Effector memory CD8-positive, alpha-beta T cell (primary cell): ENCODE data around the gene DOLK.

Experiments used
- ATAC-seq: fragments of 150-1000 bp; cut with Tn5 transposase; replicated peaks from 2 replicates; pipeline ENCODE4 v1.10.0; 2021; ENCODE audit warnings: mild to moderate bottlenecking, moderate library complexity
- DNase-seq, 3 experiments: peaks; one replicate each; pipeline ENCODE4 v3.0.0; 2021
- H3K27ac Mint-ChIP-seq, 2 donors: one replicate each; pipeline ENCODE4 v1.8.0; 2022; ENCODE audit warnings: mild to moderate bottlenecking in 2 of 2, mixed read lengths in 2 of 2, moderate library complexity in 2 of 2
- H3K27me3 Mint-ChIP-seq, 2 donors: one replicate each; pipeline ENCODE4 v1.8.0; 2022; ENCODE audit warnings: mixed read lengths in 2 of 2
- H3K36me3 Mint-ChIP-seq: one replicate; pipeline ENCODE4 v1.8.0; 2022; ENCODE audit warnings: mild to moderate bottlenecking, moderate library complexity, mixed read lengths; ENCODE audit not compliant: insufficient read depth
- H3K4me1 Mint-ChIP-seq, 2 donors: one replicate each; pipeline ENCODE4 v1.8.0; 2022; ENCODE audit warnings: low read depth in 2 of 2, mixed read lengths in 2 of 2
- H3K4me3 Mint-ChIP-seq, 2 donors: one replicate each; pipeline ENCODE4 v1.8.0; 2022; ENCODE audit warnings: mild to moderate bottlenecking in 2 of 2, mixed read lengths in 2 of 2, moderate library complexity in 2 of 2
- H3K9me3 Mint-ChIP-seq, 2 donors: one replicate each; pipeline ENCODE4 v1.8.0; 2022; ENCODE audit warnings: mixed read lengths in 2 of 2

DOLK gene

DNA sequence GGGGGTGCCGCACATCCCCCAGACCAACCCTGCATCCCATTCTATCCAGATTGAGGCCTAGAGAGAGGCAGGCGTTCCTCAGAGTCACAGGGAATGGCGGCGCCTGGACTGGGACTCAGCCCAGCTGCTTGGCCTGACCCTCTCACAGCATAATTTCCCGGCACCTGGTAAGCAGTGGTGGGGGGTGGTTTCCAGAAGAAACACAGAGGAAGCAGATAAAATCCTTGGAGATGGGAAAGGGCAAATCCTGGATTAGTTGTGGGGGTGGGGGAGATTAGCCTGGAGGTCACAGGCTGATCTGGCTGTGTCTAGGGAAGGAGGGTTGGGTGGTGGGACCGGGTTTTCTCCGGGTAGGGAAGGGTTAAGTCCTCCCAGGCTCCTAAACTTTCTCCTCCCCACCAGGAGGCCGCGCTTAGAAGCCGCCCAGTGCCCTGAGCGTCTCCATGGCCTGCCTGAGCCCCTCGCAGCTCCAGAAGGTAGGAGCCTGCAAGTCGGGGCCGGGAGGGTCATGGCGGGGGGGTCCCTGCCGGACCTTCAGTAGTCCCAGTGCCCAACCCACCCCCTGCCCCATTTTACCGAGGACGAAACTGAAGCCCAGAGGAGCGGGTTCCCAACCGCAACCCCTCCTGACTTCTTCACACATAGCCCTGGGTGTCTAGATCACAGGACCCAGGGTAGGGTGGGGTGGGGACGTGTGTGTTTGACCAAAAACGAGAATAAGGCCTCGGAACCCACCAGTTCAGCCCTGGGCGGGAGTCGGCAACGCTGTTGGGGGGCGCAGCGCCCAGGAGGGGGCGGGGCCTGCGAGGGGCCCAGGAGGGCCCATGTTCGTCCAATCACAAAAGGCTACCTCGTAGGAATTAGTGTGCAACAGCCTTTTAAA is 25.3 kb downstream of the DOLK start:
- peak overlapping the region; percentile 65 to 68 for H3K27ac Mint-ChIP-seq
- peaks cover 3 to 6% of the 10 kb centered on the region in 2 donors for H3K4me1 Mint-ChIP-seq
- peak overlapping the region in 1 of 2 donors; percentile 3 for H3K4me3 Mint-ChIP-seq
- ATAC-seq (peak; percentile 45), DNase-seq (no peak)
- no peaks in the 10 kb centered on the region for H3K9me3 Mint-ChIP-seq
- peaks cover 24% of the 10 kb centered on the region for H3K36me3 Mint-ChIP-seq
- H3K27me3 Mint-ChIP-seq: no peaks in the 10 kb centered on the region

DNA sequence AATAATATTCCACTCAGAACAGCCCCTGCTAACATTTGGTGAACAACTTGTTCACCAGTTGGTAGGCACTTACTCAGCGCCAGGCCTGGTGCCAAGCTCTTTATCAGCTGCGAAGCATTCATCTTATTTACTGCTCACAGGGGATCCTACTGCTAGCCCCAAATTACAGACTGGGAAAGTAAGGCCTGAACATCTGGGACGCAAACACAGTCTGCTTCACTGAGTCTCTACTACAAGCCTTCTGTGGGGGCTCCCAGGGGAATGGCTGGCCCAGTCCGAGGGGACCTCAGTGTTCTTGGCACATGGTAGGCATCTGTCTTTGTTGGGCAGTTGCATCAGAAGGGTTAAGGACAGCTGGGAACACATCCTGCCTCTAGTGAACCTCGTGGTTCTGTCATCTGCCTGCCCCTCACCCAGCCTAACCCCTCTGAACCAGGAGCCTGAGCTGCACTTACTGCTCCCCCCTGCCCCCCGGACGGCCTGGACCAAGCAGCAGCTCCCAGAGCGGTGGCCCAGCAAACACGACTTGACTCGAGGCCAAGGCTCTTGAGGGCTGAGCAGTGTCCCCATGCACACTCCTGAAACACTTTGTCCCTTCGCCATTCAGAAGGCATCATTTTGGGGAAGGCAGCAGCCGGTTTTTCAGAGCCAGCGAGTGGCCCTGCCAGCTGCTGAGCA is 26.9 kb downstream of the DOLK start, which contains the start of gene PHYHD1:
TSS of gene PHYHD1 (plus strand) at position 602 of the 678 bp plus-strand sequence. CDS start 1,342 bp downstream, outside the sequence.
- Mint-ChIP-seq H3K27ac (peak within 1 kb of the TSS; percentile 65 to 68), H3K36me3 (peaks cover 40% of the 10 kb centered on the region), H3K9me3 (no peaks in the 10 kb centered on the region), H3K4me1 (peaks cover 3 to 6% of the 10 kb centered on the region in 2 donors), H3K4me3 (no peak within 1 kb of the TSS), H3K27me3 (no peaks in the 10 kb centered on the region)
- DNase-seq (no peak), ATAC-seq (no peak)

DNA sequence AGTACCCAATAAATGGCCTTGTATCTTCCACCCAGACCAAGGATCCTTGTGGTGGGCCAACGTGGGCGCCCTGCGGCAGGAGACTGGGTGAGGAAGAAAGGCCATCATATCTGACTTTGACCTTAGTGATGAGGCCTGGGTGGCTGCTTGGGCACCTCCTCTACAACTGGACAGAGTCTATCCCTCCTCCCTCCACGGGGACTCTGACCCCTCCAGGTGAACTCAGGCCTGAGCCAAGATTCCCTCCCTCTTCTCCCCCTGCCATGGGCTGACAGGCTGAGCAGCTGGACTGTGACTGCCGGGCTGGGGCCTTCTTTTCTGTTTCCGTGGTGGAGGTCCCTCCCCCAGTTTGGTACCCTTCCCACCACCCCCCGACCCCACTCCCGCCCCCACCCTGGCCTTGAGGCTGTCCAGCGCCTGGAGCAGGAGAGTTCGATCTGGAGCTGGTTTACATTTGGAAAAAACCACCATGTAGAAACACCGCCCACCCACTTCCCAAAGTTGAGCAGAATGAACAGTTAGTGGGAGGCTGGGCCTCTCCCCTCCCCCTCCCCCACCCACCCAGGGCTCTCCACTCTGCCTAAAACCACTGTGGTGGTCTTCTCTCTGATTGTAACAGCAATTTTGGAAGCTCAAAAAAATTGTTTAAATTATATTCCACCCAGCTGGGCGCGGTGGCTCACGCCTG is 27.9 kb downstream of the DOLK start:
- Mint-ChIP-seq H3K27ac (peak overlapping the region in 1 of 2 donors; percentile 91), H3K4me3 (no peak overlapping the region), H3K36me3 (peaks cover 46% of the 10 kb centered on the region), H3K27me3 (no peaks in the 10 kb centered on the region), H3K4me1 (peaks cover 3 to 6% of the 10 kb centered on the region in 2 donors), H3K9me3 (no peaks in the 10 kb centered on the region)
- ATAC-seq (no peak), DNase-seq (no peak)

DNA sequence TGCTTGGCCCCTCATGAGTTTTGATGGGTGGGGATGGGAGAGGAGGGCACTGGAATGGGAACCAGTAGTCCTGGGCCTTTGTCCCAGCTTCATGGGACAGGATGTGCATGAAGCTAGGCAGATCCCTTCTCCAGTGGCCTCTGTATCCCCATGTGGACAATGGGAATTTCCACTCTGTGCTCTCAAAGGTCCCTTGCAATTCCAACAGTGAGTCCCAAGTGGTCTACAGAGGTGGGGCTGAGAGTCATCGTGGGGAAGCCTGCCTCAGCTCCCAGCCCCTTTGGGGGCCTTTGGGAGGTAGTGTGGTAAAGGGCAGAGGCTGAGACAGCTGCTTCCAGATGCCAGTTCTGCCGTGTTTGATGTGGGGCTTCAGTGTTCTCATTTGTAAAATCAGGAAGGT is 28.5 kb downstream of the DOLK start:
- Mint-ChIP-seq H3K36me3 (peaks cover 48% of the 10 kb centered on the region), H3K27me3 (no peaks in the 10 kb centered on the region), H3K9me3 (no peaks in the 10 kb centered on the region), H3K4me1 (peaks cover 3 to 6% of the 10 kb centered on the region in 2 donors), H3K4me3 (no peak overlapping the region), H3K27ac (peak overlapping the region; percentile 62 to 91)
- ATAC-seq (no peak), DNase-seq (no peak)

DNA sequence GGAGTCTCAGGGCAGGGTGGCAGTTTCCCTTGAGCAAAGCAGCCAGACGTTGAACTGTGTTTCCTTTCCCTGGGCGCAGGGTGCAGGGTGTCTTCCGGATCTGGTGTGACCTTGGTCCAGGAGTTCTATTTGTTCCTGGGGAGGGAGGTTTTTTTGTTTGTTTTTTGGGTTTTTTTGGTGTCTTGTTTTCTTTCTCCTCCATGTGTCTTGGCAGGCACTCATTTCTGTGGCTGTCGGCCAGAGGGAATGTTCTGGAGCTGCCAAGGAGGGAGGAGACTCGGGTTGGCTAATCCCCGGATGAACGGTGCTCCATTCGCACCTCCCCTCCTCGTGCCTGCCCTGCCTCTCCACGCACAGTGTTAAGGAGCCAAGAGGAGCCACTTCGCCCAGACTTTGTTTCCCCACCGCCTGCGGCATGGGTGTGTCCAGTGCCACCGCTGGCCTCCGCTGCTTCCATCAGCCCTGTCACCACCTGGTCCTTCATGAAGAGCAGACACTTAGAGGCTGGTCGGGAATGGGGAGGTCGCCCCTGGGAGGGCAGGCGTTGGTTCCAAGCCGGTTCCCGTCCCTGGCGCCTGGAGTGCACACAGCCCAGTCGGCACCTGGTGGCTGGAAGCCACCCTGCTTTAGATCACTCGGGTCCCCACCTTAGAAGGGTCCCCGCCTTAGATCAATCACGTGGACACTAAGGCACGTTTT is 30.1 kb downstream of the DOLK start:
- Mint-ChIP-seq H3K4me3 (no peak overlapping the region), H3K9me3 (no peaks in the 10 kb centered on the region), H3K4me1 (peaks cover 15% of the 10 kb centered on the region in 2 donors), H3K36me3 (peaks cover 54% of the 10 kb centered on the region), H3K27ac (peak overlapping the region; percentile 10 to 62), H3K27me3 (no peaks in the 10 kb centered on the region)
- DNase-seq: no peak
- ATAC-seq: no peak

DNA sequence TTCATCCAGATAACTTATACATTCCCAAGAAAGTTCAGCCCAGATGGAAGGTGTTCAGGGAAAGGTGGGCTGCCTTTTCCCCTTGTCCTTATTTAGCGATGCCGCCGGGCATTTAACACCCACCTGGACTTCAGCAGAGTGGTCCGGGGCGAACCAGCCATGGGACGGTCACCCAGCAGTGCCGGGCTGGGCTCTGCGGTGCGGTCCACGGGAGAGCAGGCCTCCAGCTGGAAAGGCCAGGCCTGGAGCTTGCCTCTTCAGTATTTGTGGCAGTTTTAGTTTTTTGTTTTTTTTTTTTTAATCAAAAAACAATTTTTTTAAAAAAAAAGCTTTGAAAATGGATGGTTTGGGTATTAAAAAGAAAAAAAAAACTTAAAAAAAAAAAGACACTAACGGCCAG is 30.7 kb downstream of the DOLK start:
- H3K9me3 Mint-ChIP-seq: no peaks in the 10 kb centered on the region
- H3K36me3 Mint-ChIP-seq: peaks cover 54% of the 10 kb centered on the region
- peaks cover 17 to 21% of the 10 kb centered on the region in 2 donors for H3K4me1 Mint-ChIP-seq
- DNase-seq (no peak), ATAC-seq (no peak)
- H3K27me3 Mint-ChIP-seq: no peaks in the 10 kb centered on the region
- no peak overlapping the region for H3K4me3 Mint-ChIP-seq
- no peak overlapping the region for H3K27ac Mint-ChIP-seq

DNA sequence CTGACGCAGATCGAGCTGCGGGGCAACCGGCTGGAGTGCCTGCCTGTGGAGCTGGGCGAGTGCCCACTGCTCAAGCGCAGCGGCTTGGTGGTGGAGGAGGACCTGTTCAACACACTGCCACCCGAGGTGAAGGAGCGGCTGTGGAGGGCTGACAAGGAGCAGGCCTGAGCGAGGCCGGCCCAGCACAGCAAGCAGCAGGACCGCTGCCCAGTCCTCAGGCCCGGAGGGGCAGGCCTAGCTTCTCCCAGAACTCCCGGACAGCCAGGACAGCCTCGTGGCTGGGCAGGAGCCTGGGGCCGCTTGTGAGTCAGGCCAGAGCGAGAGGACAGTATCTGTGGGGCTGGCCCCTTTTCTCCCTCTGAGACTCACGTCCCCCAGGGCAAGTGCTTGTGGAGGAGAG is 31.2 kb downstream of the DOLK start:
- H3K9me3 Mint-ChIP-seq: no peaks in the 10 kb centered on the region
- peaks cover 51% of the 10 kb centered on the region for H3K36me3 Mint-ChIP-seq
- DNase-seq (no peak), ATAC-seq (no peak)
- no peak overlapping the region for H3K4me3 Mint-ChIP-seq
- H3K27ac Mint-ChIP-seq: peak overlapping the region in 1 of 2 donors; percentile 76
- peaks cover 18 to 26% of the 10 kb centered on the region in 2 donors for H3K4me1 Mint-ChIP-seq
- H3K27me3 Mint-ChIP-seq: no peaks in the 10 kb centered on the region

DNA sequence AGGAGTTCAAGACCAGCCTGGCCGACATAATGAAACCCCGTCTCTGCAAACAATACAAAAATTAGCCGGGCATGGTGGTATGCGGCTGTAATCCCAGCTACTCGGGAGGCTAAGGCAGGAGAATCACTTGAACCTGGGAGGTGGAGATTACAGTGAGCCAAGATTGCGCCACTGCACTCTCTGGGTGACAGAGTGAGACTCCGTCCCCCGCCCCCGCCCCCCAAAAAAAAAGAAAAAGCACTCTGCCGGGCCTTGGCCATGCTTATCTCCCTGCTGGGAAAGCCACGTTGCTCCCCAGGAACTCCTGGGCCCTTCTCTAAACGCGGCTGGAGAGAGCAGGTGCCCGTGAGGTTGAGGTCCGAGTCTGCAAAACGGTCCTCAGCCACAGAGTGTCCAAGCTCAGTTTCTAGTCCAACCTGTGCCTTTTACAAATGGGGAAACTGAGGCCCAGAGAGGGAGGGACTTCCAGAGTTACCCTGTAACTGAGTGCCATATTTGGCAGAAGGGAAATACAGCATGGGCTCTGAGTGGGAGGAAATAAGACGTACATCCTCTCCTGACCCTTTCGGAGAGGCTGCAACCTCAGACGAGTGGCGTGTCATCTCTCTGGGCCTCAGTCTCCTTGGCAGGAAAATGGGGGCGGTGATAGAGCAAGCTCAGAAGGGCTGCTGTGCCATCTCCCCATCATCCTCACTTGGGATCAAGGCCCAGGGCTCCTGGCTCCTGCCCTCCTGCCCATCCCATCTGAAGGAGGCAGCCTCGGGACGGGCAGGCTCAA is 33.2 kb downstream of the DOLK start:
- Mint-ChIP-seq H3K27ac (peak overlapping the region; percentile 85 to 87), H3K36me3 (peaks cover 63% of the 10 kb centered on the region), H3K4me1 (peaks cover 24 to 26% of the 10 kb centered on the region in 2 donors), H3K27me3 (no peaks in the 10 kb centered on the region), H3K4me3 (no peak overlapping the region), H3K9me3 (no peaks in the 10 kb centered on the region)
- no peak for DNase-seq
- no peak for ATAC-seq

DNA sequence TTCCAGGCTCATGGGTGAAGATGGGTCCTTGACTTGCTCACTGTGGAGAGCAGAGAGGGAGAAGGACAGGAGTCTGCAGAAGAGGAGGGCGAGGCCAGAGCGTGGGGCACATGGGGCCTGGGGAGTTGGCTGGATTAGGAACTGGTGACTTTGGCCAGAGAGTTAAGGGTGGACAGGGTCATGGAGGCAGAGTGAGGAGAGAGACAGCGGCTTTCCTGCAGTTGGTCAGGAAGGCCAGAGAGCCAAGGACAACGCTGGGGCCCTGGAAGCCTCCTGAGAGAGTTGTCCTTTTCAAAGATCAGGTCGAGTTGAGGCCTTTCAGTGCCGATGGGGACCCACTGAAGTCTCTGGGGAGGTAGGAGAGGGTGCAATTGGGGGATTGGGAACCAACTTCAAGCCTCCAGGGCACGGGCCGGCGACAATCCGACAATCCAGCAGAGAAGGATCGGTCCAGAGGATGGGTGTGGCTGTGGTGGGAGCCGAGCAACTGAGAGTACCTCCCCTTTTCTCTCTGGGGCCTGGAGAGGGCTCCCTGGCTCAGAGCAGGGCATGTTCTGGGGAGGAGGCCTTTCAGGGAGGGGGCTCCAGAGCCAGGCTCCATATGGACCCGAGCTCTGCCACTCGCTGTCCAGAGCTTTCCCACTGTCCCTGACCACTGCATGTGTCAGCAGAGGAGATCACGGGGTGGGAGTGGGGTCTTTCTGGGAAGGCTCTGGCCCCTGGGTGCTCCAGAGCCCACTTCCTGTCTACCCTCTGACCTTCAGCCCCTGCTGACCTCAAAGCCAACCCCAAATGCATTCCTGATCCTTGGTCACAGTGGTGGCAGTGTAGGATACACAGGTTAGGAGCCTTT is 34.1 kb downstream of the DOLK start:
- Mint-ChIP-seq H3K27ac (peak overlapping the region; percentile 85 to 87), H3K9me3 (no peaks in the 10 kb centered on the region), H3K4me1 (peaks cover 27 to 28% of the 10 kb centered on the region in 2 donors), H3K36me3 (peaks cover 63% of the 10 kb centered on the region), H3K27me3 (no peaks in the 10 kb centered on the region), H3K4me3 (peak overlapping the region in 1 of 2 donors; percentile 46)
- DNase-seq (no peak), ATAC-seq (no peak)

DNA sequence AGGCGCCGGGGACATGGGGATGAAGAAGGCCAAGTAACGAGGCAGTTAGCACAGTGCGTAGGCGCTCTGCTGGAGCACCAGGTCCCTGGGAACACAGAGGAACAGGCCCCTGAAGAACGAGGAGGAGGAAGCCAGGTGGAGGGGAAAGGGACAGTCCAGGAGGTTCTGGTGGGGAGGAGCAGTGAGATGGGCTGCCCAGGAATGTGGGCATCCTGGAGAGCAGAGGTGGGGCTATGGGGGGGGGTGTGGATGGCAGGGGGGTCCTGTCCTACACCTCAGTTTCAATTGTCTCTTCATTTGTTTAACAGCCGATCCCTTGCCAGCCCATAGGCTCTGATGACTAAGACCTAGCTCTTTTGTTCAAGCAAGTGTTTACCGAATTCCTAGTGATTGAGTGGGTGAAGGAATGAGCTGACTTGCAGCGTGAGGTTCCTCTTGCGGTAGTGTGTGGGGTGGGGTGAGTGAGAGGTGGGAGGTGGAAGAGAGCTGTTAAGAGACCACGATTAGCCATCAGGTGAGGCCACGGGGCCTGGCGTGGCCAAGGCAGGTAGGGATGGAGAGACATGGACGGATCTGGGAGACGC is 35.0 kb downstream of the DOLK start:
- no peaks in the 10 kb centered on the region for H3K27me3 Mint-ChIP-seq
- peaks cover 61% of the 10 kb centered on the region for H3K36me3 Mint-ChIP-seq
- ATAC-seq: no peak
- H3K4me1 Mint-ChIP-seq: peaks cover 28 to 30% of the 10 kb centered on the region in 2 donors
- DNase-seq: no peak
- H3K27ac Mint-ChIP-seq: peak overlapping the region; percentile 85 to 87
- H3K9me3 Mint-ChIP-seq: no peaks in the 10 kb centered on the region
- peak overlapping the region; percentile 19 to 46 for H3K4me3 Mint-ChIP-seq

DNA sequence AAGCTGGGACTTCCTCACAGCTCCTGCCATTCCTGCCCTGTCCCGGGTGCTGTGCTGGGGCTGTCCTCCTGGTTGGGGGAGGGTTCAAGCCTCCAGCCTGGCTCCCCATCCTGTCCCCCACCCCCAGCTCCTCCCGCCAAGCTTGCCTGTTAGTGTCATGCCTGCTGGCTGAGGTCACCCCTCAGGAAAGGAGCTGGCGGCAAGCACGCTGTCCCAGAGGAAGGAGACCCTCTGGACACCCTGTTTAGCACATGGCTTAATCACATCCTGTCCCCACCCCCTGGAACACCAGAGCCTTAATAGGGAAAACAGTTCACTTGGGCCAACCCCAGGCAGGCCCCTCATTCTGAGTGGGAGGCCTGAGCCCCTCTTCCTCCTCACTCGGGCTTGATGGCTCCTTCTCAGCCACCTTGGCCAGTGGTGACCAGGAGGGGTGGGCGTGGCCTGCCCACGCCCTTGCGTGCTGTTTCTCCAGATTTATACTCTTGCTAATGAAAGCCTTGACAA is 35.8 kb downstream of the DOLK start:
- DNase-seq: no peak
- peaks cover 53% of the 10 kb centered on the region for H3K36me3 Mint-ChIP-seq
- H3K4me1 Mint-ChIP-seq: peaks cover 31 to 34% of the 10 kb centered on the region in 2 donors
- H3K27ac Mint-ChIP-seq: peak overlapping the region; percentile 85 to 87
- H3K27me3 Mint-ChIP-seq: no peaks in the 10 kb centered on the region
- peak overlapping the region in 1 of 2 donors; percentile 46 for H3K4me3 Mint-ChIP-seq
- H3K9me3 Mint-ChIP-seq: no peaks in the 10 kb centered on the region
- no peak for ATAC-seq
